Transverse colon (tissue), 4 donors: ENCODE measurements around the gene PRICKLE2. TPM values are rescaled to one million over a fixed set of nuclear protein-coding genes. Genes with fewer than 3 reads are reported as not detected.

Experiments
- DNase-seq: peaks from one replicate; pipeline ENCODE4 v3.0.0-alpha.2; 2019
- H3K27ac ChIP-seq, 4 donors: fragments of 200-600 bp; sonication (generic); 2 replicates each; pipeline ENCODE4 v1.5.1; 2016 to 2018; ENCODE audit warnings: inconsistent platforms in 4 of 4
- H3K27me3 ChIP-seq: fragments of 200-600 bp; sonication (generic); 2 replicates; pipeline ENCODE4 v1.5.1; 2017; ENCODE audit warnings: inconsistent platforms
- H3K36me3 ChIP-seq, 4 donors: fragments of 200-600 bp; sonication (generic); 2 replicates each; pipeline ENCODE4 v1.5.1; 2017 to 2019; ENCODE audit warnings: inconsistent platforms in 4 of 4
- H3K4me1 ChIP-seq, 4 donors: fragments of 200-600 bp; sonication (generic); 2 replicates each; pipeline ENCODE4 v1.5.1; 2017 to 2020; ENCODE audit warnings: inconsistent platforms in 4 of 4
- H3K4me3 ChIP-seq, 4 donors: fragments of 200-600 bp; sonication (generic); 1 replicate in 1 of 4; 2 replicates in 3 of 4; pipeline versions ENCODE4 v1.5.1 to v1.6.1; 2017 to 2019; ENCODE audit warnings: inconsistent platforms in 4 of 4
- H3K9me3 ChIP-seq, 2 donors: fragments of 200-600 bp; sonication (generic); 2 replicates each; pipeline ENCODE4 v1.5.1; 2017 to 2019; ENCODE audit warnings: inconsistent platforms in 2 of 2
- EP300 ChIP-seq: sonication (generic); formaldehyde crosslinking; IDR thresholded peaks from one replicate; pipeline ENCODE4 v1.6.1; 2017; ENCODE audit warnings: antibody characterized with exemption, low read depth
- POLR2A ChIP-seq: fragments of 450-650 bp; IDR thresholded peaks from one replicate; pipeline ENCODE4 v1.6.1; 2016; ENCODE audit warnings: antibody characterized with exemption, mild to moderate bottlenecking, moderate library complexity
- POLR2AphosphoS5 ChIP-seq, 3 donors: sonication (generic); formaldehyde crosslinking; IDR thresholded peaks; one replicate each; pipeline ENCODE4 v1.6.1; 2016; ENCODE audit warnings: antibody characterized with exemption in 3 of 3
- WGBS, 2 donors: methylation state at CpG; one replicate each; pipeline ENCODE4 v1.1.5; 2018; ENCODE audit warnings: low coverage in 1 of 2; 5-methylcytosine and 5-hydroxymethylcytosine counted together
- in situ Hi-C, 4 donors: fragments of 200-750 bp; cut with MboI; loops; one replicate each; pipeline versions ENCODE4 v1.15.0 to v1.15.1; 2017; ENCODE audit warnings: low sequenced_read_pairs in 3 of 4, low pct_ligation_motif_present in 1 of 4, low pct_unique_long_range_greater_than_20kb in 1 of 4
- intact Hi-C: fragments of 100-400 bp; cut with DNase I; formaldehyde crosslinking; loops from one replicate; pipeline ENCODE4 v1.15.1; 2023; ENCODE audit warnings: low total_unique reads
- total RNA-seq, 4 donors: library from RNA; depleted of rRNA; stranded (reverse); fragments of >200 nt; gene quantifications; one replicate each; pipeline ENCODE4 v1.1.0, GENCODE V29; 2016
- TF ChIP-seq, protein P1 (sequence below), 5 experiments: fragments of 200-600 bp in 3 of 5; fragments of 450-650 bp in 2 of 5; sonication (generic) in 3 of 5; IDR thresholded peaks; 1 replicate in 2 of 5; 2 replicates in 3 of 5; pipeline ENCODE4 v1.5.1; 2016 to 2017; ENCODE audit warnings: antibody characterized with exemption in 5 of 5, inconsistent platforms in 3 of 5, mild to moderate bottlenecking in 2 of 5, moderate library complexity in 1 of 5

The PRICKLE2 gene
- total RNA-seq, 4 donors from 2014 or later = 8.5 to 38.4 (median 17.4) TPM

DNA sequence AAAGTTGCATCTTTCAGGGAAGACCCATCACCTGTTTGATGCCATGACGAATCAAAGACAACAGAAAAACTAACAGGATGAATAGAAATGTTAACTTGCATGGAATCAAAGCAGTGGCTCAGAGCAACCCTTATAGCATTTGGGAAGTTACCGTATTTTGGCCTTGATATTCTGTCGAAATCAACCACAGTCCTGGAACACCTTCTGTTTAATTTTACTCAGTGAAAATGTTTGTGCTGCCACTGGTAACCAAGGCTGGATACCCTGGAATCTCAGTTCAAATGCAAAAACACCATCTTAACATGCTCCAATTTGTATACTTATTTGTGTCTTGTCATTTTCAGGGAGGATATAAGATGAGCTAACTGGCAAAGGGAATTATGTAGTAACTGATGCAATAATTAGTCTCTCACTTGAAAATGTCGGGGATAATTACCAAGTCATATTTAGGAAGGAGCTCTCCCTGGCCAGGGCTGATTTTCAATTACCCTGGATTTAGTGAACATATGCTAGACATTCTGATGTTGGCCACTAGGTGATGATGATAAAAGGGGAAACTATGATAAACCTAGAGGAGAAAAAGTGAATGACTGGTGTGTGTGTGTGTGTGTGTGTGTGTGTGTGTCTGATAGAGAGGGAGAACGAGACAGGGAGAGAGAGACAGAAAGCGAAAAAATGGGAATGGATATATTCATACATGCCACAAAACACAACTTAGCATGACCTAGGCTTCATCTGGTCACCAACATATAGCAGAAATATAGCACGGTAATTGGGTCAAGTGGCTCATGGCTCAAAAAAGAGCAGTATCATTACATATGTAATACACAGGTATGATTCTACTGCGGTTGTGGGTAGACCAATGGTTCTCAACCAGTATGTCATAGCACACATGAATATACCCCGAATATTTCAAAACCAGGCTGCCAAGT, 19.0 kb upstream of the PRICKLE2 start:
- 72 to 79% methylated on average over 6 to 9 of the region's 9 CpGs for WGBS, 2 donors
- Histone ChIP-seq H3K27ac (peak overlapping the region in 2 of 4 donors; percentile 23 to 84), H3K36me3 (no peaks in the 10 kb centered on the region), H3K9me3 (no peaks in the 10 kb centered on the region), H3K27me3 (no peaks in the 10 kb centered on the region), H3K4me1 (peaks cover 0 to 19% (median 2%) of the 10 kb centered on the region in 4 donors), H3K4me3 (no peak overlapping the region)
- DNase-seq = no peak
- TF ChIP-seq, protein P1, sequence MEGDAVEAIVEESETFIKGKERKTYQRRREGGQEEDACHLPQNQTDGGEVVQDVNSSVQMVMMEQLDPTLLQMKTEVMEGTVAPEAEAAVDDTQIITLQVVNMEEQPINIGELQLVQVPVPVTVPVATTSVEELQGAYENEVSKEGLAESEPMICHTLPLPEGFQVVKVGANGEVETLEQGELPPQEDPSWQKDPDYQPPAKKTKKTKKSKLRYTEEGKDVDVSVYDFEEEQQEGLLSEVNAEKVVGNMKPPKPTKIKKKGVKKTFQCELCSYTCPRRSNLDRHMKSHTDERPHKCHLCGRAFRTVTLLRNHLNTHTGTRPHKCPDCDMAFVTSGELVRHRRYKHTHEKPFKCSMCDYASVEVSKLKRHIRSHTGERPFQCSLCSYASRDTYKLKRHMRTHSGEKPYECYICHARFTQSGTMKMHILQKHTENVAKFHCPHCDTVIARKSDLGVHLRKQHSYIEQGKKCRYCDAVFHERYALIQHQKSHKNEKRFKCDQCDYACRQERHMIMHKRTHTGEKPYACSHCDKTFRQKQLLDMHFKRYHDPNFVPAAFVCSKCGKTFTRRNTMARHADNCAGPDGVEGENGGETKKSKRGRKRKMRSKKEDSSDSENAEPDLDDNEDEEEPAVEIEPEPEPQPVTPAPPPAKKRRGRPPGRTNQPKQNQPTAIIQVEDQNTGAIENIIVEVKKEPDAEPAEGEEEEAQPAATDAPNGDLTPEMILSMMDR (IDR thresholded peaks at IDR 0.05) = peak in 4 of 5 experiments; percentile 20 to 56 (median 30)
- TF ChIP-seq POLR2AphosphoS5 (IDR thresholded peaks at IDR 0.05) (no peak), POLR2A (no peak), EP300 (no peak)
- intact Hi-C loops (no loop called here), in situ Hi-C loops (no loop called here)

DNA sequence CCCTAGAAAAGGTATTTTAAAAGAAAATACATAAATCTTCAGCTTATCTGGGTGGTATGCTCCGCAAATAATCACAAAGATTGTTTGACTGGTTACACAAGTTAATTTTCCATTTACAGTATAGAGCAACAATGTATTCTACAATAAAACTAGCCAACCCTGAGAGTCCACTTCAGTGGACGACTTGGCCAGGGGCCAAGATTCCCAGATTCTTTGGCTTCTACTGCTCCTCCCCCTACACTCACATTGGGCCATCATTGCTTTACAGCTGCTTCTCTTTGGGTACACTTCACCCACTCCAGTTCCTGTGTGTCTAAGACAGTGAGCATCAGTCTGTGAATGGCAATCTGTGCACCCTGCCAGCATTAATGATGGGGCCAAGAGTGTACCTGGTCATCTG, 17.2 kb upstream of the PRICKLE2 start:
- Histone ChIP-seq H3K36me3 (no peaks in the 10 kb centered on the region), H3K27ac (peak overlapping the region in 2 of 4 donors; percentile 17 to 84), H3K27me3 (no peaks in the 10 kb centered on the region), H3K4me3 (no peak overlapping the region), H3K4me1 (peaks cover 0 to 20% (median 4%) of the 10 kb centered on the region in 4 donors), H3K9me3 (peaks cover 0 to under 1% of the 10 kb centered on the region in 2 donors)
- intact Hi-C loops = no loop called here
- TF ChIP-seq POLR2A (no peak), EP300 (no peak), POLR2AphosphoS5 (IDR thresholded peaks at IDR 0.05) (no peak)
- TF ChIP-seq, protein P1 (IDR thresholded peaks at IDR 0.05) = no peak
- 33 to 42% methylated on average over 2 of the region's 2 CpGs for WGBS, 2 donors
- DNase-seq = no peak
- in situ Hi-C loops = no loop called here

DNA sequence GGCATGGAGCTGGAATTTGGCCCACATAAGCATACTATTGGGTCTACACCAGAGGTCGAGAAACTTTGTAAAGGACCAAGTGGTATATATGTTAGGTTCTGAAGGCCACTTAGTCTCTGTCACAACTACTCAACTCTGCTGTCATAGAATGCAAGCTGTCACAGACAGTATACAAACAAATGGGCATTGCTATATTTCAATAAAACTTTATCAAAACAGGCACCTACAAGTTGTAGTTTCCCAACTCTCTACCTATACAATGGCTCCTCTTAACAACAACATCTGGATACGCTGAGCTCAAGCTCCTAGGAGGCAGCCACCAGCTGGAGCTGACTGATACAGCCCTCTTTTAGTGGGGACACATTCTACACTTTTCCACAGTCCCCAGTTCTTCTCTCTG, 15.7 kb upstream of the PRICKLE2 start:
- TF ChIP-seq EP300 = no peak
- no peak for TF ChIP-seq POLR2A
- no peak for TF ChIP-seq POLR2AphosphoS5 (IDR thresholded peaks at IDR 0.05)
- TF ChIP-seq, protein P1 (IDR thresholded peaks at IDR 0.05) = no peak
- DNase-seq = no peak
- H3K27ac ChIP-seq = peak overlapping the region in 3 of 4 donors; percentile 37 to 84 (median 61)
- H3K36me3 ChIP-seq = no peaks in the 10 kb centered on the region
- peaks cover 0 to 5% of the 10 kb centered on the region in 2 donors for H3K9me3 ChIP-seq
- H3K4me1 ChIP-seq = peaks cover 0 to 19% (median 4%) of the 10 kb centered on the region in 4 donors
- no peak overlapping the region for H3K4me3 ChIP-seq
- 82 to 100% methylated on average over 1 to 2 of the region's 2 CpGs for WGBS, 2 donors
- no peaks in the 10 kb centered on the region for H3K27me3 ChIP-seq
- intact Hi-C loops = no loop called here
- in situ Hi-C loops = no loop called here

DNA sequence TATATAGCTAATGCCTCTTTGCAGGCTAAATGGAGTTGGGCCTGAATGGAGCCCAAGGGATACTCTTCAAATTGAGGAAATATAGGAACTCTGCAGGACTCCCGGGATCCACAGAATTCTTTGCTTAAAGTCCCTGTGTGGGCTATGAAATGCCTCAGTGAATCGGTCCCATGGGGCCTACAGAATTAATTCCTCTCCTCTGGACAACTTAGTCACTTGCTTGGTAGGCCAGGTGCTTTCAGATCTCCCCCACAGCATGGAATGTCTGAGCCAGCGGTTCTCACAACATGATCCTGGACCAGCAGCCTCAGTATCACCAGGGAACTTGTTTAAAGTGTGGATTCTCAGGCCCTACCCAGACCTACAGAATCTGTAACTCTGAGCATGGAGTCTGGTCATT, 15.1 kb upstream of the PRICKLE2 start:
- no peaks in the 10 kb centered on the region for H3K36me3 ChIP-seq
- peak overlapping the region; percentile 61 to 84 (median 74) for H3K27ac ChIP-seq
- intact Hi-C loops (no loop called here), in situ Hi-C loops (no loop called here)
- DNase-seq = no peak
- H3K4me3 ChIP-seq = no peak overlapping the region
- peaks cover 0 to 5% of the 10 kb centered on the region in 2 donors for H3K9me3 ChIP-seq
- H3K4me1 ChIP-seq = peaks cover 0 to 19% (median 4%) of the 10 kb centered on the region in 4 donors
- 83% methylated on average over 3 of the region's 3 CpGs; no CpG with 5 or more reads in 1 of the 2 donors for WGBS, 2 donors
- TF ChIP-seq EP300 = no peak
- no peaks in the 10 kb centered on the region for H3K27me3 ChIP-seq
